Activated gamma-delta T cell treated with Interleukin-2 at 50 U/mL for 16 hours (primary cell): Measurements from ENCODE around the gene OR2S2.
"Not testable (repeated sequence)": the region's sequence is repeated elsewhere in the genome, so short reads cannot be mapped to it uniquely, and the experiment has no call there.

Experiments used
- DNase-seq: peaks from one replicate; pipeline ENCODE4 v3.0.0-alpha.2; 2020

Gene OR2S2

GRCh38 chr9:35958104-35958837, at the start of gene OR2S2:
TSS of gene OR2S2 (minus strand) at chr9:35958154. CDS start at chr9:35958098, 56 bp downstream.
- DNase-seq: no peak

GRCh38 chr9:36007316-36007708, 49.4 kb upstream of the OR2S2 start:
- DNase-seq: no peak

DNA sequence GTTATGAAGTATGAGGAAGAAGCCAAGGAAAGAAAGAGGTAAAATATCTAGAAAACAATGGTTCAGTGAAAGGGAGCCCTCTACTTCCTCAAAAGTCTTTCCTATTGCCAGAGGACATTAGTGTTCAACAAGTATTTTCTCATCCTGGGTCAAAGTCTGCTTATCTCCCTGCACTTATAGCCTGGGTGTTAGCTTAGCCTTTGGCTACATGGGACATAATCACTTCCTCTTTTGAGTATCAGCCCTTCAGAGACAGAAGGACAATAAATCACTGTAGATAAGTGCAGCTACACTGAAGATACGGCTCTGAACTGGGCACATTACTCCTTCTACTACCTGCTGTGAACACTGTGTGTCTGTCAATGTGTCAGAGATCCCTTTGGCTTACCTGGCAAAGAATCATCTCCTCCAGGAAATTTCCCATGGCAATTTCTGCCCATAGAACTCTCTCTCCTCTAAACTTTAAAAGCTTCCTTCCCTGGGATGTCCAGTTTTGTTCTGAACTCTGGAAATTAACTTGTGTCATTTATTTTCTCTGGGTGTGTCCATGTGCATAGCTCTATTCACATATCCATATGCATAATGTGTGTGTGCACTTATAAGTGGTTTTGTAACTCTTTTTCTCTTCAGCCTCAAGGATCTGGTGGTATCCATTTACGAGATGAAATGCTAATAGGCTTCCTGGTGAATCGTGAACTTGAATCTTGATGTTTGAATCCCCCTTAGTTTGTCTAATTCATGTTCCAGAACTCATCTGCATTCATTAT, 48.8 kb upstream of the OR2S2 start:
- DNase-seq: no peak

DNA sequence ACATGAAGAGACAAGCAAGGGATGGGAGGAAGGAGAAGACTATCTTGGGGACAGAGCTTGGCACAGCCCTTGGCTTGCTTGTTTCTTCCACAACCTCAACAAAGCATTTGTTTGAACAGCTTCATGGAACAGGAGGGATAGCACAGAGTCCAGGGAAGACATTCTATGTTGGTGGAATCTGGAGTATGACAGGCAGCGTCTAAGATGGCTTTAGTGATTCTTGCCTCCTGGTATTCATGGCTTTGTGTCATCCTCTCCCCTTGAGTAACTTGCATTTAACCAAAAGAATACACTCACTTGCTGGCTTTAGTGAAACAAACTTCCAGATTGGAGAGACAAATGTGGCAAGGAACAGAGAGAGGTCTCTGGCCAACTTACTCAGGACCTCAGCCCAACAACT, 47.9 kb upstream of the OR2S2 start:
- no peak for DNase-seq

DNA sequence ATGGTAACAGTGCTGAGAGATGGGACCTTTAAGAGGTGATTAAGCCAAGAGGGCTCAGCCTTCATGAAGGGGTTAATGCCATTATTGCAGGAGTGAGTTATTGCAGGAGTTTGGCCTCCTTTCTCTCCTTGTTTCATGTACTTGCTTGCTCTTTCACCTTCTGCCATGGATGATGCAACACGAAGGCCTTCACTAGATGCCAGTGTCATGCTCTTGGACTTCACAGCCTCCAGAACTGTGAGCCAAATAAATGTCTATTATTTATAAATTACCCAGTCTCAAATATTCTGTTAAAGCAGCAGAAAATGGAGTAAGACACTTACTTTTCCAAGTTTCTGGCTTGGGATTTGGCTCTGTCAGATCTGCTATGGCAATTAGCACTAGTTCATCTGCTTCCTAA, 40.4 kb upstream of the OR2S2 start:
- no peak for DNase-seq

- DNase-seq: not testable (repeated sequence)
Observed at GRCh38 chr9:35997016-35997415, 39.1 kb upstream of the OR2S2 start.

DNA sequence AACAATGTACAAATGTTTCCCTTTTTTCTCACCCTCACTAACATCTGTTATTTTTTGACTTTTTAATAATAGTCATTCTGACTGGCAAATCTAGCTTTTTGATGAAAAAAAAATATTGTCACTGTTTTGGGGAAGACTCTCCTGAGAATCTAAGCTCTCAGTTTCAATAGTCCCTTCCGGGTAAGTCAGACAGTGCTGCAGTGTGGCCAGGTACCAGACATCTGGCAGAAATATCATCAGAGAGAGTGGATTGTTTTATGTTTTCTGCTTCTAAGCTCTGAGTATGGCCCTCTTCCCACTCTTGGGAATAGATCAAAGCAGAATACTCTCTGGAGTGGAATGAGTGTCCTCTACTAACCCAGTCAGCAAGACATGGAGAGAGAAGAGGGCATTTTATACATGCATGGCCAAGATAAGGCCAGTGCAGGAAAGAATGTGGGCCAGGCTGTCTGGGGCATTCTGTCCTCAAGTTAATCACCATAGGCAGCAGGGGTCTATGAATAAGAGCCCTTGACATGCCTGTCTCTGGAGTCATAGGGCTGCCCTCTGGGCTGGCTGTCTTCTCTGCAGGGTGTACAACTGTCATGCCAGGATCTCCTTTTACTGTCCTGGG, 38.5 kb upstream of the OR2S2 start:
- DNase-seq: no peak

GRCh38 chr9:35994959-35995358, 37.0 kb upstream of the OR2S2 start:
- no peak for DNase-seq

- no peak for DNase-seq
Observed at GRCh38 chr9:35993976-35994720, 36.2 kb upstream of the OR2S2 start.

DNA sequence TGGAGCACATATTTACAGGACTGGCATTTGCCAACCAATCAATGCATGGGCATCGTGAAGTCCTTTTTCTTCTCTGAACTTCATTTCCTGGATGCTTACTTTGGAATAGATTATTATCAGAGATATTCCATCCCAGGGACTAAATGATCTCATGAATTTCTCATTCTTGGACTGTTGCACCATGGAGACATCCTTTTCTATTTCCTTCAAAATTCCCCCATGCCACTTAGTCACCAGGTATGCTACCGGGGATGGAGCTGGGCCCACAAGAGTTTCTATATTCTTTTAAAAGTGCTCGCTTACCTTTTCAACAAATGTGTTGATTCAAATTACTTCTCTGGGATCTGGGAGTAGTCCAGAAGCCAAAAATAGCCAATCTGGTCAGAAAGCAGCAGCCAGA, 35.2 kb upstream of the OR2S2 start:
- DNase-seq: not testable (repeated sequence)

- DNase-seq: no peak
Observed at GRCh38 chr9:35990155-35990554, 32.2 kb upstream of the OR2S2 start.

- no peak for DNase-seq
Observed at GRCh38 chr9:35984021-35984420, 26.1 kb upstream of the OR2S2 start.

DNA sequence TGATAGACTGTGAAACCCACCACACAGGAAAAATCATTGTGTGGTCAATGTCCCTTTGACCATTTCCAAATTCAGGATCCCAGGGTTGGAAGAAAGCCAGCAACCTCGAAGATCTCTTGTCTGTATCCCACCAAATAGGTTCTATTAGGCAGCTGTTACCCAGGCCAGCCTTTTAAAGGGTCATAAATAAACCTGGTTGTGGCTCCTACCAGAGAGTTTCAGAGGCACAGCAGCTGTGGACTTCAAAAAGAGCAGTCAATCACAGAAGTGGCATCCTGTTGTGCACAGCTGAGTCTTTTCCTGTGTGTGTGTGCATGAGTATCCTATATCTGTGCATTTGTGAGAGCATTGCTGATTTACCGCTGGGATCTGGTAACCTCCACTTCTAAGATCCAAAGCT, 23.7 kb upstream of the OR2S2 start:
- no peak for DNase-seq

DNA sequence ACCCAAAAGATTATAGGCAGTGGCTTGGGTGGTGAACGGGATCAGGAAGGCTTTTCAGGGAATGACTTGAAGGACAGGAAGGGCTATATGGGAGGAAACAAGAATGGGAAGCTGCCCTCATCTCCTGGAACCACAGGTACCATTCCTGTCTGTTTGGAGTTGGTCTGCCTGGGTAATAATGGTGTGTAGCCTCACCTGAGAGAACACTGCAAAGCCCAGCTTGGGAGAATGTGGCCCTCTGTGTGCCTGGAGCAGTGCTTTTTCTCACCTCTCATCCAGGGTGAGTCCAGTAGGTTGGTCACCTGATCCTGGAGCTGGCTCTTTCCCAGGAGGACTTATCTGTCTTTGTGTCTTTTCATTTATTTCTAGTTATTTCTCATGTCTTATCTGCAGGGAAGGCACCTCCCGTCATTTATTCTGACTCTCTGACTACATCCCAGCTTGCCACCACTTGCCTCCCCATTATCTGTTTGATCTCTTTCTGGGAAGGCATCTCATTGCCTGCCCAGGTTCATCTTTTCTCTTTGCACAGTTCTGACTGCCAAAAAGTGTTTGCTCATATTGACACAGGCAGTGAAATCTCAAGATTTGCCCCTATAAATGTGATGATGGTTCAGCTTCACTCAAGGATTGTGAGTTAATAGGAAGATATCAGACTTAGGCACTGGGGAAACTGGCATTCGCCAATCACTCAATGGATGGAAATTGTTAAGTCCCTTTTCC, 22.5 kb upstream of the OR2S2 start:
- no peak for DNase-seq

- DNase-seq: no peak
Observed at GRCh38 chr9:35978792-35979191, 20.8 kb upstream of the OR2S2 start.

DNA sequence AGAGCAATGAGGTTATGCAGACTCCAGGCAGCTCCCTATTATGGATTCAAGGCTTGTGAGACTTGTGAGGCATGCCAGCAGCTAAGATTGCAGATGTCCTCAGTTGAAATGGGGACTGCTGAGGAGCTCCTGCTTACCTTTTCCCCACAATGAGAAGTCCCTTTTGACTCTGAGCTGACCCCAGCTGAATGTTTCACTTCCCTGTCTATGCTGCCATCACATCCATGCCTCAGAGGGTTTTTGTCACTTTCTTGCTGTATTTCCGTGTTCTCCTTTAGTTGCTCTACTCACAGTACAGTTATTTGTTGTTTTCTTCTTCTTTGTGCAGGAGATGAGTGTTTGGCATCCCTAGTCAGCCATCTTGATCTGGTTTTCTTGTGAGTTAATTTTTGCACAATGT, 18.8 kb upstream of the OR2S2 start:
- DNase-seq: no peak

DNA sequence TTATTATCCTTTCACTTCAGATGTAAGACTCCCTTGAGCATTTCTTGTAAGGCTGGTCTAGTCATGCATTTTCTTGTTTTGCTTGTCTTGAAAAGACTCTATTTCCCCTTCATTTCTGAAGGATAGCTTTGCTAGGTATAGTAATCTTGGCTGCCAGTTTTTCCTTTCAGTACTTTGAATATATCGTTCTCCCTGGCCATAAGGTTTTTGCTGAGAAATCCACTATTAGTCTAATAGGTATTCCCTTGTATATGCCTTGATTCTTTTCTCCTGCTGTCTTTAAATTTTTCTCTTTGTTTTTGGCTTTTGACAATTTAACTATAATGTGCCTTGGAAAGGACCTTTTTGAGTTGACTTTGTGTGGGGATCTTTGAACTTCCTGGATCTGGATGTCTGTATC, 16.8 kb upstream of the OR2S2 start:
- DNase-seq: no peak

DNA sequence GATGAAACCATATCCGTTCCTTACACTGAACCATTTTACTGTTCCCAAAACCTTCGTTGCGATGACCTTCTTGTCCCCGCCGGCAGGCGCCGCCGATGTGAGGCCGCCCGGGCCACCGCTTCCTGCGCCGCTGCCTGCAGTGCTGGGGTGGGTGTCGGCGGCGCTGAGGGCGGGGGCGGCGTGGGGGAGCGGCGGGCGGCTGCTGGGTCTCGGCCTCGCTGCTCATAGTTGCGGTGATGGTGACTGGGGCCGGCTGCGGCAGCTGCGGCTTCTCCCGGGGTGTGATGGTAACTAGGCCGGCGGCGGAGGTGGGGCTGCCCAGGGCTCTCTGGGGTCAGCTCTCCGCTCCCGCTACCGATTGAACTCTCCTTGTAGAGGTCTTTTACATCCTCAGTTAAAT, 14.1 kb upstream of the OR2S2 start:
- peak; percentile 35 for DNase-seq

- no peak for DNase-seq
Observed at GRCh38 chr9:35967042-35967441, 9.1 kb upstream of the OR2S2 start.

DNA sequence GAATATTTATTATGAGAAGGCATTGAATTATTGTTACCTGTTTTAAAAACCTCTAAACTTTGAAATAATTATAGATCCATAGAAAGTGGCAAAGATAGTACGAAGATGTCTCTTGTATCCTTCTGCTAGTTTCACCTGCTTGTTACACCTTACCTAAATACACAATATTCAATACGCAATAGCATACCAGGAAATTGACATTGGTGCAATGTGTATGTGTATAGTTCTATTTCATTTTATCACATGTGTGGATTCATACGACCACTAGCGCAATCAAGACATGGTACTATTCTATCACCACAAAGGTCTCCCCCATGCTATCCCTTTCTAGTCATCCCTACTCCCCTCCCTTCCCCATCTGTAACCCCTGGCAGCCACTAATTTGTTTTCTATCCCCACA, 8.5 kb upstream of the OR2S2 start:
- no peak for DNase-seq

DNA sequence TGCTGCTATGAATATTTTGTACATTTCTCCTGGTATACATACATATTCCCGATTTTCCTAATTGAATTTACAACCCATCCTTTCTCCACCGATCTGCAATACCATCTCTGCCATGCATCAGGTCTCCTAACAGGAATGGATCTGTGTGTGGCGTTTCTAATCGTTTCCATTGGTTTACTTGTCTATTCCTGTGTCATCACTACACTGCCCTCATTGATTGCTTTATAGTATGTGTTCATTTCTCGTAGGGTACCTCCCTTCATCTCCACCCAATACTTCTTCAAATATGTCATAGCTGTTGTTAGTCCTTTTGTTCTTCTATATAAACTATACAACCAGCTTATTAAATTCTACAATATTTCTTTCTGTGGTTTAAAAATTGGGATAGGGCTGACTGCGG, 7.1 kb upstream of the OR2S2 start:
- DNase-seq: no peak

DNA sequence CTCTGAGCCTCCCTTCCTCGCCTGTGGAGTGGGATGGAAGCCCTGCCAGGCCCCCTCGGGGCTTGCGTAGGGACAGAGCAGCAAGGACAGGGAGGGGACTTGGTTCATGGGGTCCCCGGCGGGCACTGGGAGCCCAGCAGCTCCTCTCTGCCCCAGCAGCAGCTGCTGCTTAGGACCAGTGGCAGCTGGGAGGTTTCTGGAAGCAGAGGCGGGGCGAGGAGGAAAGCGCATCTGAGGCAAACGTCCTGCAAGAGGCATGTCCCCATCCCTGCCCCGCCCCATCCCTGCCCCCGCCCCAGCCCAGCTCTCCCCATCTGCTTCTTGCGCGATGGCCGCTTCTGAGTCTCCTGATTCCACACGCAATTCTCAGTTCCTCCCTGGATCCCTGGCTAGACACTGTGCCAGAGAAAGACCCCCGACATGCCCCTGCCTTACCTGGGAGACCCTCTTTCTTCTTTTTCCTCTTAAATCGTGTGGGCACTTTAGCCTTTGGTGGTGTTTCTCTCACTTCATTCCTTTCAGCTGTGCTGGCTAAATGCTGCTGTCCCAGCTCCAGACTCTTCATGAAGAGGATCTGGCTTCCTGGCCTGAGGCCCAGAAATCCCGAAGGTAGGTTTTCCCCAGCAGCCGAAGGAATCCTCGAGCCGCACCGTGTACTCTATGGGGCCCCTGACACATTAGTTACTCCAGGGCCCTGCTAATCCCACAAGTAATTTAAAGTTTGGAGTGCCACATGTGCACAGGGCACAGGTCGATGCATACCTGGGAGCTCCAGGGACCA, 4.4 kb upstream of the OR2S2 start:
- no peak for DNase-seq
